Stimulated activated CD4-positive, alpha-beta T cell treated with anti-CD3 and anti-CD28 coated beads, TNF-alpha, amount 100 ng/mL, for 1 hour (primary cell): ENCODE measurements around the gene MAMDC4.
"Not testable (repeated sequence)": the region's sequence is repeated elsewhere in the genome, so short reads cannot be mapped to it uniquely, and the experiment has no call there.

ENCODE experiments used
- DNase-seq, 3 donors: peaks; one replicate each; pipeline ENCODE4 v3.0.0-alpha.2; 2020; ENCODE audit warnings: low read depth in 3 of 3, low spot score in 1 of 3

Gene MAMDC4

DNA sequence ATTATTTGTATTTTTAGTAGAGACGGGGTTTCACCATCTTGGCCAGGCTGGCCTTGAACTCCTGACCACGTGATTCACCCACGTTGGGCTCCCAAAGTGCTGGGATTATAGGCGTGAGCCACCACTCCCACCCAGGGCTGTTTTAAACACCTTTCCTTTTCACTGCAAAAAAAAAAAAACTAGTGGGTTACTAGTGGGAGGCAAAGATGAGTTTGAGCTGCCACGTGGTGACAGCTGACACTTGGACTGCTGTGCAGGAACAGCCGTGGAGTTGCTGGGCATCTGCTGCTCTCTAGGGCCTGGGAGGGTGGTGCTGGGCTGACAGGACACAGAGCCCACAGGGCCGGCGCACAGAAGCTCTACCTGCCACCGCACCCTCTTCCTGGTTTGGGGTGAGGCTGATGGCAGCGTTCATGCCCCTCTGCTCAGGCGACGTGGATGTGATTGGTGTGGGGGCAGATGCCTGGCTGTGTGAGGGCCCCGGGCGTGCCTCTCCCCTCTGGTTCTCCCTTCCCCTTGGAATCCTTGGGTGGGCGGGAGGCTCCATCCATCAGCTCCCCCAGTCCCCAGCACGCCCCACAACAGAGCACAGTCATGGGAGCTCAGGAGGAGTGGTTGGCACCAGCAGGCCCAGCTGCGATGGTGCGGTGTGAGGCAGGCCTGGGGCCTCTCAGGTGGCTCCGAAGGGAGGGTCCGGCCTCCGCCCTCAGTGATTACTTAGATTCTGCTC lies 27.5 kb upstream of the MAMDC4 start:
- DNase-seq, result no peak

DNA sequence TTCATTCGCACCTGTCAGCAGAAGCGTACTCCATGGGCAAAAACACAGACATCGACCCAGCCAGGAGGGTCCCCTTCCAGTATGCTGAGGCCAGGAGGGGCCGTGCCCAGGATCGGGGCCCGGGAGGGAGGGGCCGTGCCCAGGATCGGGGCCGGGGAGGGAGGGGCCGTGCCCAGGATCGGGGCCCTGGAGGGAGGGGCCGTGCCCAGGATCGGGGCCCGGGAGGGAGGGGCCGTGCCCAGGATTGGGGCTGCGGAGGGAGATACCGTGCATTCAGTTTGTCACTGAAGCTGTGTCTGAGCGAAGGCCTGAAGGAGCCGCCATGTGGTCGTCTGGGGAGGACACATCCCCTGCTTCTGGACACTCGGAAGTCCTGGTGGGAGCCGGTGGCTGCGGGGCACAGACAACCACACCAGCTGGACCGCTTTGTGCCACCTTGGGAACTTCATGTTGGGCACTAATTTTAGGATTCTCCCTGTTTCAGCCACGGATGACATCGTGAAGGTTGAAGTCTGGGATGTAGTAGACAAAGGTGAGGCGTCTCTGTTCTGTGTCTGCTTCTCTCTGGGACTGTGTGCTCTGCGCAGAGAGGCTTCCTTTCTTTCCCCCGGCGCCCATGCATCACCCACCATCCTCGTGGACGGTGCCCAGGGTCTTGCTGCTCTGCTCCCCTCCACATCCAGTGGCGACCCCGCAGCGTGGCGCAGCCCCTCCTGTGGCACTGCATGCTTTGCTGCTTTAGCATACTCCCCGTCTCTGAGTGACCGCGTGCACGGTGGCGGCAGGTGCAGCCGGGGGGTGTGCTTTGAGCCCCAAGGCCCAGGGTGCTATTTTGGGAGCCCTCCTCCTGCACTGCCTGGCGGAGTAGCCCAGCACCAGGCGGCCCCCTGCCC lies 26.6 kb upstream of the MAMDC4 start:
- DNase-seq, result no peak

DNA sequence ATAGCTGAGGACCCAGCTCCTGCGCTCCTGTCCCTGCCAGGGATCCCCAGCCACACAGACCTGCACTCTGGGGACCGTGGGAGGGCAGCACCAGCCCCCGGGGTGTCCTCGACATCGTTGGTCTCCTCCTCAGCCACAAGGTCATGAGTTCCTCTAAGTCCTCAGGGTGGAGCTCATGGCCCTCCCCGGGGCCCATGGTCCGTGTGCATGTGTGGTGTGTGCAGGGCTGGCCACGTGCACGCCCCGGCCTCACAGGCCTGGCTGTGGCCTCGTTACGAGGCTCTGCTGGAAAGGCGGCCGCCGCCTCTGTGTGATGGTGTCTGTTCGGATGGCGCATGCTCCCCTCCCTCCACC lies 26.0 kb upstream of the MAMDC4 start:
- DNase-seq, result no peak

DNA sequence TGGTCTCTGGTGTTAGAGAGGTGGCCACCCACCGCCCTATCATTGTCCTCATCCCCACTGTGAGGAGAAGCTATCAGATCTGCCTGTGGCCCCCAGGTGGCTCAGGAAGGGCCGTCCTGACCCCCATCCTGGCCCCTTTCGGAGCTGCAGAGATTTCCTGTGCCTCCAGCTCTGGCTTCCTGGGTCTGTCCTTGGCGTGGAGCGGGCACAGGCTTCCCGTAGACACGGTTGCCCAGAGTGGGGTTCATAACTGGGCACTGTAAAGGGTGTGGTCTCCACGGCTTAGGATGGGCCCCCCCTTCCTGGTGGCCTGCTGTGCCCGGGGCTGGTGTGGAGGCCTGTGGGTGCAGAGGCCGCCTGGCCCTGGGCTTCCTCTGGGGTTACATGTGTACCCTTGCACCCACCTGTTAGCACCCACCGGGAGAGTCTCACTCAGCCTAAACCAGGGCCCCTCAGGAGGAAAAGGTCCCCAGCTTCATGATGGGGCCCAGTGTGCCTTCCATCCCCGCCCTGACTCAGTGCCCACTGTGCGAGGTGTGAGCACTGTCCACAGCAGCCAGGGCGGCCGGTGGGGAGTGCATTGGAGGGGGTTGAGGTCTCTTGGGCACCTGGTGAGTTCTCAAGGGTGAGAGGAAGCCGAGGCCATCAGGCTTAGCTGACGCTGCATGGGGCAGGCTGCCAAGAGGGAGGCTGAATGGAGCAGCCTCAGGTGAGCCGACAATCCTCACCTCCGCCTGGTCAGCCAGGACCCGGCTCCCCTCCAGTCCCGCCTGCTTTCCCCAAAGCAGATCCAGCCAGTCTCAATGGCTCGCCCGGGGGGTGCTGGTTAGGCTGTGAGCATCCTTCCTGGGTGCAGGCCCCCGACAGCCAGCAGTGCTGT lies 25.2 kb upstream of the MAMDC4 start:
- no peak for DNase-seq

DNA sequence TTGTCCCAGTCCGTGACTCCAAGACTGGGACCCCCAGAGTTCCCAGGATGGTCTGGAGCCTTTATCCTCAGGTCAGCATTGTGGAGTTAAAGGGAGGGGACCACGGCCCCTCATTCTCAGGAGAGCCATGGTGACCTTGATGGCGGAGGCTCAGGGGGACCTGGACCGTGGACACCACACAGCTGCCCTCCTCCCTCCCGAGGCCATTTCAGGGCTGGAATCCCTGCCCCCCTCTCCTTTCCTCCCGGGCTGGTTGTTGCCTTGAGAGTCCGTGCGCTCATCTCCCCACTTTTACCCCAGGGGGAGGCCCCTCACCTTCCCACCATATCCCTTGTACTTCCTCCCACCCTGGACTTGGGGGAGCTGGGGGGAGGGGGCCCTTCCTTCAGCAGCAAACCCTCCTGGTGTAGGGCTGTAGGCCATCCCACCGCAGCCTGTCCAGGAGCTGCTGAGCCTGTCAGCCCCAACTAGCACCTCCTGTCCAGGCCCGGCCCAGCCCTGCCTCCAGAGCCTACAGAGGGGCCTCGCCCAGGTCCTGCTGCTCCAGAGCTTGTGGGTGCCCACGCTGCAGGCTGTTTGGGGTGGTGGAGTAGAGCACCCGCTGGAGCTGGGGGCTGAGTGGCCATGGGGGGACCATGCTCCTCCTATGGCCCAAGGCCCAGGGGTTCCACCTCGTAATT lies 24.2 kb upstream of the MAMDC4 start:
- DNase-seq, result no peak

DNA sequence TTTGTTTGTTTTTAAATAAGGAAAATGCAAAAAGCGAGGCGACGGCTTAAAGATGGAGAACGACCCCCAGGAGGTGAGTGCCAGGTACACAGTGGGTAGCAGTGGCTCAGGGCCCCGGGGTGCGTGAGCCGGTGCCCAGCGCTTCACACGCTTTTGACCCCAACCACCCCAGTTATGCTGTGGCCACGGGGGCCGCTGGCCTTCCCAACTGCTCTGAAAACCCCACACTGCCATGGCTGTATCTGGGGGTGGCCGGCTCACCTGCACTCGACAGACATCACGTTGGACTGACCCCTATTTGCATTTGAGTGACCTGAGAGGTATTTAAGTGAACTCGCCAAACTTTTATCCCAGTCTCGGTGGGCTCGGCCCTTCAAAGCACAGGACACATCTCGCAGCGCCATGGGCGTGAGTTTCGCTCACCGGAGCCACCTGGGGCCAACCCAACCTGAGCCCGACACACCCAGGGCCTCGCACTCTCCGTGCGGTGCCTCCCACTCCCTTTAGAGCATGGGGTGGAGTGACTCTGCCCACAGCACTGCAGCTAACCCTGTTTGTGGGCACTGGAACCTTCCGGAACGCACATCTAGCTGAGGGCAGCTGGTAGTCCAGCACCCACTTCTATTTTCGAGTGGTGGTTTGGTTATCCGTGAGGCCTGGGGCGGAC lies 23.5 kb upstream of the MAMDC4 start:
- no peak for DNase-seq

DNA sequence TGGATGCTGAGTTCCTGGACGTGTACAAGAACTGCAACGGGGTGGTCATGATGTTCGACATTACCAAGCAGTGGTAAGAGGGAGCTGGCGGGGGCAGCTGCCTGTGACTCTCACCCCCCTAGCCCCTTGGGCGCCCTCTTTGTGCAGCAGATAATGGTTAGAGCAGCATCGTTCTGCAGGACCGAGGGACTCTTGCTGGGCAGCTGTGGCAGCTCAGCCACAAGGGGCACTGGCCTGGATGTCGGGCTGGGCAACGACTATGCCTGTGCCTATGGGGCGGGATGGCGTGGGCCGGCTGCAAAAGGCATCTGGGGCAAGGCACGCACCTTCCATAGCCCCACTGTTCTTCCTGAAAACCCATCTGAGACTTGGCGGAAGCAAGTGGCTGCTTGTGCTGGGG lies 22.7 kb upstream of the MAMDC4 start:
- DNase-seq, result no peak

DNA sequence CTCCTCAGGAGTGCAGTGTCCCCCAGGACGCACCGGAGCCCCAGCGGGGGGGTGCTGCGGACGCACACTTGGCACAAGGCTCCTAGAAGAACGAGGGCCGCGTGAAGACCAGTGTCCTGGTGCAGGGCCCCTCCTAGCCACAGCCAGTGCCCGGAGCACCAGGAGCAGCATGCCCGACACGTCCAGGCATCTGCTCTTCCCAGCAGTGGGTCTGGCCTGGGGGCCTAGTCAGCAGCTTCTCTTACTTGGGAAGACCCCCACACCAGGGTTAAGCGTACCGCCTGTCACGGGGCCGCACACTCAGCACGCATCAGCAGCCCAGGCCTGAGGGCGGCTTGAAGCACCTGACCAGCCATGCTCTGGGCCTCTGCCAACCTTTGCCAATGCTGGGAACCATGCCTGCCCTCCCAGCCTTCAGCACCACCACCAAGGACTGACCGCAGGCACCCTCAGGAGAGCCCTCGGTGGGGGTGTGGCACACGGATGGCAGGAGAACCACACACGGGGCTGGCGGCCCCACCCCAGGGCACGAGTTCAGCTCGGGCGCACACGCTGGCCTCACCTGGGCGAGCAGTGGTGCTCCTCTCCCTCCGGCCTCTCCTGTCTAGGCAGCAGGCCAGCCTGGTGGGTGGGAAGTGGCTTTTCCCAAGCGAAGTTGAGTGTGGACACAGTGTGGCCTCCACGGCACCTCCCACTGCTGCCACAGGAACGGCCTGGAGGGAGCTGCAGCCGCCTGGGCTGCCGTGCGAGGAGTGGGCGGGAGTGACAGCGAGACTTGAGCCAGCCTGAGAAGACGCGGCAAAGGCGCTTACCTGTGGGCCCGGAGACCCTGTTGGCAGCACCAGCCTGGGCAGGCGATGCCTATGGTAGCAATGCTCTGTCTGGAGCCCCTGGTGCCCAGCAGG lies 21.9 kb upstream of the MAMDC4 start:
- DNase-seq, result no peak

DNA sequence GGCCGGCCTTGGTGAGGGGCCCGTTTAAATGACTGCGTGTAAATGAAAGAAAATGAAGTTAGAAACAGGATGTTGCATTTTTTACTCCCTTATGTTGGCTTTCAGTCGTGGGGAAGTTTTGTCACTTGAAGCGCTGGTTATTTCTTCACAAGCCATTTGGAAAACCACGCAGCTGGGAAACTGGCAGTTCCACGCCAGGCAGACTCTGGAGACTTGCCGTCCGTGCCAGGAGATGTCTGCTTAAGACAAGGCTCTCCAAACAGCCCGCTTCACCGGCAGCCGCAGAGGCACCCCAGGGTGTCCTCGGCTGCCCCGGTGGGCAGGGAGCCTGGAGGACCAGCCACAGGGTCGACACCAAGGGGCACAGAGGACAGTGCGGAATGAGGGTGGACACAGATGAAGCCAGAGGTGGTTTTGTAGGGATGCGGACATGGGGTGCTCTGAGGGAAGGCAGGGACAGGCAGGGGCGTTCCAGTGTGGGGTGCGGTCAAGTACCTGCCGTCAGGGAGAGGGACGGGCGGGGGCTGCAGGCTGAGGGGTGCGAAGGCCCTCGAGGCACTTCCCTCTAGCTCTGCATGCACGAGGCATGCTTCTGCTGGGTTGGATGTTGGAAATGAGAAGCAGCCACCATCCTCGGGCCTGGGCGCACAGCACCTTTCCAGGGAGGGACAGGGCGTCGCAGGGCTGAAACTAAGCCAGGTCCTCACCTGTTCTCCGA lies 21.0 kb upstream of the MAMDC4 start:
- no peak for DNase-seq

DNA sequence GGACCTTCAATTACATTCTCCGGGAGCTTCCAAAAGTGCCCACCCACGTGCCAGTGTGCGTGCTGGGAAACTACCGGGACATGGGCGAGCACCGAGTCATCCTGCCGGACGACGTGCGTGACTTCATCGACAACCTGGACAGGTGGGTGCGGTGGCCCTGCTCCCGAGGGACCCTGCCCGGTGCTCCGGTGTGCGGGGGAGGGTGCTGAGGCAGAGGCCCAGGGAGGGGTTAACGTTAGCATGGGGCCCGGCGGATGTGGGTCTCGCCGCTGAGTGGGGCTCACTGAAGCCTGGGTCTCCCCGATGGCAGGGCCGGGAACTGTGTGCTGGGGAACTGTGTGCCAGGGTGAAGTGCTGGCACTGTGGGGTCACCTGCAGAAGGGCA lies 20.4 kb upstream of the MAMDC4 start:
- DNase-seq, result no peak

DNA sequence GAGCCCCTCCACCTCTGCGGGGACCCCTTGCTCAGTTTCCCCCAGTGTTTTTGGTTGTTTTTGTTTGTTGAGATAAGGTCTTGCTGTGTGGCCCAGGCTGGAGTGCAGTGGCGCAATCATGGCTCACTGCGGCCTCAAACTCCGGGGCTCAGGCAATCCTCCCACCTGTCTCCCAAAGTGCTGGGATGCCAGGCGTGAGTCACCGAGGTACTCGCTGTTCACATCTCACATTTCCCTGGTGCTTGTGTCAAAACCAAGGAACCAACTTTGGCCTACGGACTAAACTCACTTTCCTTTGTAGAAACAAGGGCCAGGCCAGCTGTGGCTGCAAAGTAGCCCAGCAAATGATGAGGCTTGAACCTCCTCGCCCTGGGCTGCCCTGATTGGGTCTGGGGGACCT lies 19.6 kb upstream of the MAMDC4 start:
- DNase-seq, result no peak

DNA sequence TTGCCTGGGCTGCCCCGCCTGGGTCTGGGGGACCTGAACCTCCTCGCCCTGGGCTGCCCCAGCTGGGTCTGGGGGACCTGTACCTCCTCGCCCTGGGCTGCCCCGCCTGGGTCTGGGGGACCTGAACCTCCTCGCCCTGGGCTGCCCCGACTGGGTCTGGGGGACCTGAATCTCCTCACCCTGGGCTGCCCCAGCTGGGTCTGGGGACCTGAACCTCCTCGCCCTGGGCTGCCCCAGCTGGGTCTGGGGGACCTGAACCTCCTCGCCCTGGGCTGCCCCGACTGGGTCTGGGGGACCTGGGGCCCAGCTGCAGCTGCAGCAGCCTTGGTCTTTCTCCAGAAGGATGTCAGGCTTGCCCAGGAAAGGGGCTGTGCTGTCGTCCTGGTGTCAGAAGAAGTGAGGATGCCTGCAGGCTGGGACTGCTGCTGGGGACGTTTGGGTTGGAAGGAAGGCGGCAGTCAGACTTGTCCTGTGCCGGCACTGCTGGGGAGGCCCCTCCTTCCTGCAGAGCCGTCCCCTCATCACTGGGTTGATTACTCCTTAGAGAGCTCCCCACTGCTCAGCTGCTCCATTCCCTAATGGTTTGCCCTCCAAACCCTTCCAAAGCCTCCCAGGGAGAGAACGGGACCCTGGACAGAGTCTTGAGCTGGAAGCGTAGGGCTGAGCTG lies 18.6 kb upstream of the MAMDC4 start:
- not testable (repeated sequence) for DNase-seq

DNA sequence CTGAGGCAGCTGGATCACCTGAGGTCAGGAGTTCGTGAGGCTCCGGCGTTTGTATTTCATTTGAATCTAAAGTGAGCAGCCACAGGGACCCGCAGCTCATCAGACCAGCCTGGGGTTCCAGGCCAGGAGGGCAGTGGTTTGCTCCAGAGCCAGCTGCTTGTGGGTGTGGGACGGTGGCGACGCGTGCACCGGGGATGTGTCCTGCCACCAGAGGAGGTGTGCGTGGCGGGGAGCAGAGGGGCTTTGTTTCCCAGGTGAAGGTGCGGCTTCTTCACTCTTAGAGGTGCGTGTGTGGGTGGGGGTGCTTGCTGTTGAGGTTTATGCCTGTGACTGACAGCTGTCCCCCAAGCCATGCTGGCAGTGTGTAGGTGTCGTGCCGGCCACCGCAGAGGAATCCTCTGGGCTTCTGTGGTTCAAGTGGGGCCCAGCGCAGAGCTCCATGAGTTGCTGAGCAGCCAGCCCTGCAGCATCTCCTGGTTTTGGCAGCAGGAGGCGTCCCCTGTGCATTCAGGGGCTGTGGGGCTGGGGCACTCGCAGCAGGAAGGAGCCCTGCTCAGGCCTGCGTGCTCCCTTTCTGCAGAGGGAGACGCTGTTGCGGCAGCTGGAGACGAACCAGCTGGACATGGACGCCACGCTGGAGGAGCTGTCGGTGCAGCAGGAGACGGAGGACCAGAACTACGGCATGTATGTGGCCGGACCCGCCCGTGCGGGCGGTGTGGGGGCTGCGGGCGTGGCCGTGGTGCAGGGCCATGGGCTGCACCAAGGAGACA lies 16.8 kb upstream of the MAMDC4 start:
- no peak for DNase-seq

DNA sequence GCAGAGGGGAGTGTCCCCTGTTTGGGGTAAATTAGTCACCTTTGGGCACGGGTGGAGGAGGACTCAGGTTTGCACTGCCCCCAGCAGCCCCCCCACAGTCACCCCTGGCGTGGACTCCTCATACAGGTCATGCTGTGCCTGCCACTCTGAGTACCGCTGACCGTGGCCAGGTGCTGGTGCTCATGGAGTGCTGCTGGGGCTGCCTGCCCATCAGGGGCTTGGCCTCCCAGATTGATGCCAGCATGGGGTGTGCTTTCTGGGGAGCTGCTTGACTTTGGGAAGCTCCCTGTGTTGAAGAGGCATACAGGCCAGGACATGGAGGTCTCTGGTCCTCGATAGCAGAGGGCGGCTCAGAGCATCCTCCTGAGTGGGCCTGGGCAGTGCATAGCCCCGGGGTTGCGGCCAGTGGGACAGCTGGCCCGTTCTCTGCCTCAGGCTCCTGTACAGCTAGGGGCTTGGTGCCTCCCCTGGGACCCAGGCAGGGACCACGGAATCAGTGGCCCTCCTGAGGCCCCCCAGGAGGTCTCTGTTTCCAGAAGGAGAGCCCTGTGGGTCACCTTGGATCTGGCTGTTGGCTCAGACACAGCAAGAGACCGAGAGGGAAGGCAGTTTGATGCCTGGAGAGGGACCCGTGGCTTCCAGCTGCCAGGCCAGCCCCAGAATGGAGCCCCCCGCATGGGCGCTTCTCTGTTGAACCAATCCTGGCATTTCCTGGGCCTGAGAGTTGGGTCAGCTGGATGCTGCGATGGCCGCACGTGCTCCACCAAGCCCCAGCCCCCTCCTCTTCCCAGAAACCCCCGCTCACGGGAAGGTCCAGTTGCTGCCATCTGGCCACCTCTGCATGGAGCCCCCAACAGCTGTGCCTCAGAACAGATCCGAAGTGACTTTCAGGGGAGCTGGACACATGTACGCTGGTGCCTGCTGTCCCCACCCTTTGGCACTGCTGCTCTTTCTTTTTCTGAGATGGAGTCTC lies 15.9 kb upstream of the MAMDC4 start:
- no peak for DNase-seq

DNA sequence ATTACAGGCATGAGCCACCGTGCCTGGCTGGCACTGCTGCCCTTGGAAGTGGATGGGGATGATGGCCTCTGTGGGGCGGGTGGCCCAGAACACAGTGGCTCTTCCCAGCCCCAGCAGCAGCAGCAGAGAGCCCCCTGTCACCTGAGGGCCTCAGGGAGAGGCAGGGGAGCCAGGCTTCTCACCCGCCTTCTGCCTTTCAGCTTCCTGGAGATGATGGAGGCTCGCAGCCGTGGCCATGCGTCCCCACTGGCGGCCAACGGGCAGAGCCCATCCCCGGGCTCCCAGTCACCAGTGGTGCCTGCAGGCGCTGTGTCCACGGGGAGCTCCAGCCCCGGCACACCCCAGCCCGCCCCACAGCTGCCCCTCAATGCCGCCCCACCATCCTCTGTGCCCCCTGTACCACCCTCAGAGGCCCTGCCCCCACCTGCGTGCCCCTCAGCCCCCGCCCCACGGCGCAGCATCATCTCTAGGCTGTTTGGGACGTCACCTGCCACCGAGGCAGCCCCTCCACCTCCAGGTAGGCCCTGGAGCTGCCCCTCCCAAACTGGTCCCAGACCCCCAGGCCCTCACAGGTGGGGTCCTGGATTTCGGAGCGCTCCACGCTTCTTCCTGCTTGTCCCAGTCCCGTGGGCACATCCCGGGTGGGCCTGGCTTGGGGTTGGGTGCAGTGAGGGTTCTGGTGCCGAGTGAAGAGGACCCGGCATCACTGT lies 14.8 kb upstream of the MAMDC4 start:
- DNase-seq, result no peak

DNA sequence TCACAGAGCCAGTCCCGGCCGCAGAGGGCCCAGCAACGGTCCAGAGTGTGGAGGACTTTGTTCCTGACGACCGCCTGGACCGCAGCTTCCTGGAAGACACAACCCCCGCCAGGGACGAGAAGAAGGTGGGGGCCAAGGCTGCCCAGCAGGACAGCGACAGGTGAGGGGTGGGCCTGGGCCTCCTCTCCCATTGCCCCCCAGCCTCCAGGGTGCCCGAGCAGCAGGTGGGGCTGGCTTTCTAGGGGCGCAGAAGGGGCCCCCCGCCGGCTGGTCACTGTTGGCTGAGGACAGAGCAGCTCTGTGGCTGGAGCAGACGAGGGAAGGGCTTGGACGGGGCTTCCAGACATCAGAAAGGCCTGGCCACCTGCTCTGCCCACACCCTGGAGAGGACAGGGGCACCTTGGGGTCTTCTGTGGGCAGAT lies 14.3 kb upstream of the MAMDC4 start:
- not testable (repeated sequence) for DNase-seq
